Vagina (tissue), 2 donors: ENCODE measurements around the gene NTN3. TPM values are rescaled to one million over a fixed set of nuclear protein-coding genes. Genes with fewer than 3 reads are reported as not detected.
A peak's percentile ranks its signal among the peaks of the same experiment; 100 is the strongest.

Experiments
- DNase-seq, 2 donors: peaks; one replicate each; pipeline ENCODE4 v3.0.0-alpha.2; 2017; ENCODE audit errors: extremely low spot score in 2 of 2
- H3K27ac ChIP-seq: fragments of 200-600 bp; sonication (generic); one replicate; pipeline ENCODE4 v1.5.1; 2019
- H3K27me3 ChIP-seq: fragments of 200-600 bp; sonication (generic); one replicate; pipeline ENCODE4 v1.5.1; 2019
- H3K36me3 ChIP-seq, 2 donors: fragments of 200-600 bp; sonication (generic); one replicate each; pipeline ENCODE4 v1.5.1; 2017 to 2019
- H3K4me1 ChIP-seq: fragments of 200-600 bp; sonication (generic); one replicate; pipeline ENCODE4 v1.5.1; 2019
- H3K4me3 ChIP-seq, 2 donors: fragments of 200-600 bp; sonication (generic); 1 replicate in 1 of 2; 2 replicates in 1 of 2; pipeline ENCODE4 v1.5.1; 2016 to 2019
- H3K9me3 ChIP-seq: fragments of 200-600 bp; sonication (generic); one replicate; pipeline ENCODE4 v1.5.1; 2019
- POLR2A ChIP-seq, 2 donors: fragments of 450-650 bp; IDR thresholded peaks; one replicate each; pipeline ENCODE4 v1.6.1; 2017; ENCODE audit warnings: antibody characterized with exemption in 2 of 2, mild to moderate bottlenecking in 2 of 2, moderate library complexity in 2 of 2
- POLR2AphosphoS5 ChIP-seq, 2 donors: sonication (generic); formaldehyde crosslinking; IDR thresholded peaks; one replicate each; pipeline ENCODE4 v1.9.0; 2017; ENCODE audit warnings: antibody characterized with exemption in 2 of 2, mild to moderate bottlenecking in 2 of 2, low read depth in 1 of 2; ENCODE audit not compliant: insufficient read depth in 1 of 2
- intact Hi-C: fragments of 100-400 bp; cut with DNase I; formaldehyde crosslinking; loops from one replicate; pipeline ENCODE4 v1.15.1; 2023
- total RNA-seq: library from RNA; depleted of rRNA; stranded (reverse); fragments of >200 nt; gene quantifications from one replicate; pipeline ENCODE4 v1.2.3, GENCODE V29; 2016
- TF ChIP-seq, protein P1 (sequence below), 3 experiments: fragments of 450-650 bp in 2 of 3; fragments of 200-600 bp in 1 of 3; sonication (generic) in 1 of 3; IDR thresholded peaks; one replicate each; pipeline ENCODE4 v1.5.1; 2017 to 2019; ENCODE audit warnings: antibody characterized with exemption in 3 of 3, mild to moderate bottlenecking in 2 of 3, moderate library complexity in 2 of 3

NTN3 gene
- total RNA-seq, 1 donor from 2014 or later: not detected

DNA sequence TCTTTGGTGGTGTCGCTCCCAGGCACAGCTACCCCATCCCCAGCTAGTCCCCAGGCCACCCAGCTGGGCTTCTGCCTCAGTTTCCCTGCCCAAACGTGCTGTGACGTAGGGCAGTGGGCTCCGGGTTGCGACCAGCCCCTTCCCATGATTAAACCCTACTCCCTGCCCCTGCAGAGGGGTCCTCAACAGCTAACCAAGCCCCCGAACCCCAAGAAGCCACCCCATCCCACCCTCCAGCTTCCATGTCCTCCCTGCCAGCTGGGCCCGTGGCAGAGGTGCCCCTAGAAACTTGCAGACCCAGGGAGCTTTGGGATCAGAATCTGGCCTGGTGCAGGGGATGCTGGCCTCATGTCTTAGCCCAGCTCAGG, 879 bp upstream of the NTN3 start:
- intact Hi-C loops: no loop called here
- Histone ChIP-seq H3K9me3 (no peaks in the 10 kb centered on the region), H3K27ac (no peak overlapping the region), H3K27me3 (peaks cover 4% of the 10 kb centered on the region), H3K4me3 (no peak overlapping the region), H3K36me3 (no peaks in the 10 kb centered on the region), H3K4me1 (peaks cover 60% of the 10 kb centered on the region)
- DNase-seq: no peak
- TF ChIP-seq, protein P1, sequence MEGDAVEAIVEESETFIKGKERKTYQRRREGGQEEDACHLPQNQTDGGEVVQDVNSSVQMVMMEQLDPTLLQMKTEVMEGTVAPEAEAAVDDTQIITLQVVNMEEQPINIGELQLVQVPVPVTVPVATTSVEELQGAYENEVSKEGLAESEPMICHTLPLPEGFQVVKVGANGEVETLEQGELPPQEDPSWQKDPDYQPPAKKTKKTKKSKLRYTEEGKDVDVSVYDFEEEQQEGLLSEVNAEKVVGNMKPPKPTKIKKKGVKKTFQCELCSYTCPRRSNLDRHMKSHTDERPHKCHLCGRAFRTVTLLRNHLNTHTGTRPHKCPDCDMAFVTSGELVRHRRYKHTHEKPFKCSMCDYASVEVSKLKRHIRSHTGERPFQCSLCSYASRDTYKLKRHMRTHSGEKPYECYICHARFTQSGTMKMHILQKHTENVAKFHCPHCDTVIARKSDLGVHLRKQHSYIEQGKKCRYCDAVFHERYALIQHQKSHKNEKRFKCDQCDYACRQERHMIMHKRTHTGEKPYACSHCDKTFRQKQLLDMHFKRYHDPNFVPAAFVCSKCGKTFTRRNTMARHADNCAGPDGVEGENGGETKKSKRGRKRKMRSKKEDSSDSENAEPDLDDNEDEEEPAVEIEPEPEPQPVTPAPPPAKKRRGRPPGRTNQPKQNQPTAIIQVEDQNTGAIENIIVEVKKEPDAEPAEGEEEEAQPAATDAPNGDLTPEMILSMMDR (IDR thresholded peaks at IDR 0.05): no peak
- no peak for TF ChIP-seq POLR2A (IDR thresholded peaks at IDR 0.05)
- no peak for TF ChIP-seq POLR2AphosphoS5 (IDR thresholded peaks at IDR 0.05; ENCODE audit: insufficient read depth in 1 of 2, low read depth in 1 of 2)

DNA sequence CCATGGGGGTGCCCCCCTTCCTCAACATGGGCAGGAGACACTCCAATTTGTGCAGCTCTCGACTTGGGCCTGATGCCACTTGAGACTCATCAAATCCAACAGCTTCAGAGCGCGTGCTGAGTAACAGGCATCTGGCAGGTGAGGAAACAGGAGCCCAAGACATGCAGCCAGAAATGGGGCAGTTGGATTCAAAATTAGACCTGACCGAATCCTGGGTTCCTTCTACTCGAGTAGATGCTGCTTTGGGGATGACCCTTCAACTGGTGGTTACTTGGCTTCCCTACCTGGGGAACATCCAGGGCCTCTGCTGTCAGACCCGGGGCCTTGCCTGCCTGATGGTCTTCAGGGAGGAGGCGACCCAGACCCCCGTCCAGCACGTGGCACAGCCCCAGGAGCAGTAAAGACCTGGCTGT, 488 bp upstream of the NTN3 start:
- DNase-seq: no peak
- no peaks in the 10 kb centered on the region for H3K9me3 ChIP-seq
- no peaks in the 10 kb centered on the region for H3K36me3 ChIP-seq
- peak overlapping the region; percentile 17 to 33 for H3K4me3 ChIP-seq
- intact Hi-C loops: no loop called here
- H3K4me1 ChIP-seq: peaks cover 63% of the 10 kb centered on the region
- peak overlapping the region; percentile 51 for H3K27ac ChIP-seq
- peaks cover 4% of the 10 kb centered on the region for H3K27me3 ChIP-seq
- TF ChIP-seq POLR2AphosphoS5 (IDR thresholded peaks at IDR 0.05; ENCODE audit: insufficient read depth in 1 of 2, low read depth in 1 of 2) (no peak), POLR2A (IDR thresholded peaks at IDR 0.05) (no peak)
- TF ChIP-seq, protein P1 (IDR thresholded peaks at IDR 0.05): no peak

DNA sequence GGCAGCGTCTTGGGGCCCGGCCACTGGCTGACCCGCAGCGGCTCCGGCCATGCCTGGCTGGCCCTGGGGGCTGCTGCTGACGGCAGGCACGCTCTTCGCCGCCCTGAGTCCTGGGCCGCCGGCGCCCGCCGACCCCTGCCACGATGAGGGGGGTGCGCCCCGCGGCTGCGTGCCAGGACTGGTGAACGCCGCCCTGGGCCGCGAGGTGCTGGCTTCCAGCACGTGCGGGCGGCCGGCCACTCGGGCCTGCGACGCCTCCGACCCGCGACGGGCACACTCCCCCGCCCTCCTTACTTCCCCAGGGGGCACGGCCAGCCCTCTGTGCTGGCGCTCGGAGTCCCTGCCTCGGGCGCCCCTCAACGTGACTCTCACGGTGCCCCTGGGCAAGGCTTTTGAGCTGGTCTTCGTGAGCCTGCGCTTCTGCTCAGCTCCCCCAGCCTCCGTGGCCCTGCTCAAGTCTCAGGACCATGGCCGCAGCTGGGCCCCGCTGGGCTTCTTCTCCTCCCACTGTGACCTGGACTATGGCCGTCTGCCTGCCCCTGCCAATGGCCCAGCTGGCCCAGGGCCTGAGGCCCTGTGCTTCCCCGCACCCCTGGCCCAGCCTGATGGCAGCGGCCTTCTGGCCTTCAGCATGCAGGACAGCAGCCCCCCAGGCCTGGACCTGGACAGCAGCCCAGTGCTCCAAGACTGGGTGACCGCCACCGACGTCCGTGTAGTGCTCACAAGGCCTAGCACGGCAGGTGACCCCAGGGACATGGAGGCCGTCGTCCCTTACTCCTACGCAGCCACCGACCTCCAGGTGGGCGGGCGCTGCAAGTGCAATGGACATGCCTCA, 773 bp downstream of the NTN3 start:
- intact Hi-C loops: no loop called here
- TF ChIP-seq POLR2AphosphoS5 (IDR thresholded peaks at IDR 0.05; ENCODE audit: insufficient read depth in 1 of 2, low read depth in 1 of 2) (no peak), POLR2A (IDR thresholded peaks at IDR 0.05) (no peak)
- TF ChIP-seq, protein P1 (IDR thresholded peaks at IDR 0.05): no peak
- Histone ChIP-seq H3K9me3 (no peaks in the 10 kb centered on the region), H3K4me1 (peaks cover 71% of the 10 kb centered on the region), H3K27me3 (peaks cover 4% of the 10 kb centered on the region), H3K4me3 (peak overlapping the region; percentile 17 to 33), H3K36me3 (no peaks in the 10 kb centered on the region), H3K27ac (no peak overlapping the region)
- DNase-seq: no peak

DNA sequence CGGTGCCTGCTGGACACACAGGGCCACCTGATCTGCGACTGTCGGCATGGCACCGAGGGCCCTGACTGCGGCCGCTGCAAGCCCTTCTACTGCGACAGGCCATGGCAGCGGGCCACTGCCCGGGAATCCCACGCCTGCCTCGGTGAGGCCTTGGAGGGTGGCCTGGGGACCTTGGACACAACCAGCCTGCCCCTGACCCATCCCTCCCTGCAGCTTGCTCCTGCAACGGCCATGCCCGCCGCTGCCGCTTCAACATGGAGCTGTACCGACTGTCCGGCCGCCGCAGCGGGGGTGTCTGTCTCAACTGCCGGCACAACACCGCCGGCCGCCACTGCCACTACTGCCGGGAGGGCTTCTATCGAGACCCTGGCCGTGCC, 1.4 kb downstream of the NTN3 start:
- TF ChIP-seq POLR2AphosphoS5 (IDR thresholded peaks at IDR 0.05; ENCODE audit: insufficient read depth in 1 of 2, low read depth in 1 of 2): no peak
- TF ChIP-seq, protein P1 (IDR thresholded peaks at IDR 0.05): no peak
- TF ChIP-seq POLR2A (IDR thresholded peaks at IDR 0.05): no peak
- H3K4me3 ChIP-seq: no peak overlapping the region
- H3K4me1 ChIP-seq: peaks cover 66% of the 10 kb centered on the region
- H3K27me3 ChIP-seq: peaks cover 4% of the 10 kb centered on the region
- no peaks in the 10 kb centered on the region for H3K36me3 ChIP-seq
- no peak for DNase-seq
- H3K27ac ChIP-seq: no peak overlapping the region
- no peaks in the 10 kb centered on the region for H3K9me3 ChIP-seq
- intact Hi-C loops: no loop called here

DNA sequence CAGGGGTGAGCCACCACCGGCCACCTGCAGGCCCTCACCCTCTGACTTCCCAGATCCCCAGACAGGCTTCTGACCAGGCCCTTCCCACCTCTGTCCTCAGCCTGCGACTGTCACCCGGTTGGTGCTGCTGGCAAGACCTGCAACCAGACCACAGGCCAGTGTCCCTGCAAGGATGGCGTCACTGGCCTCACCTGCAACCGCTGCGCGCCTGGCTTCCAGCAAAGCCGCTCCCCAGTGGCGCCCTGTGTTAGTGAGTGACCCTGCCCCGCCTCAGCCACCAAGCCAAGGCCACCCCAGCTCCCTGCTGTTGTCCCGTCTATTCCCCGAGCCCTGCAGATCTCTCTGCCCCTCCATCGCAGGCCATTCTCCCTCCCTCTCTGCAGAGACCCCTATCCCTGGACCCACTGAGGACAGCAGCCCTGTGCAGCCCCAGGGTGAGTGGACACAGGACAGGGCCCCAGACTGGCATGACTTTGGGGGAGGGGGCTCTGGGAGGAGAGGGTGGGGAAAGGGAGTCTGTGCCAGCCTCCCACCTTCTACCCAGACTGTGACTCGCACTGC, 1.9 kb downstream of the NTN3 start:
- peak overlapping the region; percentile 56 to 67 for H3K4me3 ChIP-seq
- TF ChIP-seq POLR2A (IDR thresholded peaks at IDR 0.05) (no peak), POLR2AphosphoS5 (IDR thresholded peaks at IDR 0.05; ENCODE audit: insufficient read depth in 1 of 2, low read depth in 1 of 2) (no peak)
- TF ChIP-seq, protein P1 (IDR thresholded peaks at IDR 0.05): no peak
- peaks cover 4% of the 10 kb centered on the region for H3K27me3 ChIP-seq
- intact Hi-C loops: no loop called here
- H3K27ac ChIP-seq: no peak overlapping the region
- no peaks in the 10 kb centered on the region for H3K36me3 ChIP-seq
- peaks cover 64% of the 10 kb centered on the region for H3K4me1 ChIP-seq
- H3K9me3 ChIP-seq: no peaks in the 10 kb centered on the region
- DNase-seq: no peak
